GM23248 (cell line): ENCODE results near the gene MELK.
"Not testable (repeated sequence)": the region's sequence is repeated elsewhere in the genome, so short reads cannot be mapped to it uniquely, and the experiment has no call there.

Source experiments
- EZH2 ChIP-seq: fragments of 200-600 bp; sonication (generic); IDR thresholded peaks from 2 replicates; pipeline ENCODE4 v1.6.1; 2018; ENCODE audit warnings: antibody characterized with exemption, mild to moderate bottlenecking; ENCODE audit not compliant: insufficient read depth, poor library complexity, severe bottlenecking
- EZH2phosphoT487 ChIP-seq: fragments of 200-600 bp; sonication (generic); IDR thresholded peaks from 2 replicates; pipeline ENCODE4 v1.6.1; 2018; ENCODE audit warnings: antibody characterized with exemption, moderate library complexity, mild to moderate bottlenecking, low read depth; ENCODE audit not compliant: insufficient read depth

GRCh38 chr9:36568681-36569080, 4.0 kb upstream of the MELK start:
- not testable (repeated sequence) for TF ChIP-seq EZH2, EZH2phosphoT487
